Stimulated activated CD8-positive, alpha-beta memory T cell treated with anti-CD3 and anti-CD28 coated beads, Interleukin-7, amount 100 ng/mL, for 24 hours (primary cell): ENCODE measurements around the gene LSM7.
"Not testable (repeated sequence)": the region's sequence is repeated elsewhere in the genome, so short reads cannot be mapped to it uniquely, and the experiment has no call there.

Source experiments
- DNase-seq: peaks from one replicate; pipeline ENCODE4 v3.0.0-alpha.2; 2020; ENCODE audit warnings: low read depth

Gene LSM7

GRCh38 chr19:2300533-2300932, 27.9 kb downstream of the LSM7 start:
- no peak for DNase-seq

DNA sequence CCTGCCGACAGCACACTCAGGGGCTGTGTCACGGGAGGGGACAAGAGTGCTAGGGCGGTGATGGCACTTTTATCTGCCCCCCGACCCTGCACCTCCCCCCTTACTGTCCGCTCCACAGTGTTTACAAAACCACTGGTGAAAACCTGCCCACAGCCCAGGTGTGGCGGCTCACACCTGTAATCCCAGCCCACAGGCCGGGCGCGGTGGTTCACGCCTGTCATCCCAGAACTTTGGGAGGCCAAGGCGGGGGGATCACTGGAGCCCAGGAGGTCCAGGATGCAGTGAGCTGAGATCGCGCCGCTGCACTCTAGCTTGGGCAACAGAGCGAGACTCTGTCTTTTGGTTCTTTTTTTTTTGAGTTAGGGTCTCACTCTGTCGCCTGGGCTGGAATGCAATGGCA, 32.2 kb downstream of the LSM7 start:
- no peak for DNase-seq

DNA sequence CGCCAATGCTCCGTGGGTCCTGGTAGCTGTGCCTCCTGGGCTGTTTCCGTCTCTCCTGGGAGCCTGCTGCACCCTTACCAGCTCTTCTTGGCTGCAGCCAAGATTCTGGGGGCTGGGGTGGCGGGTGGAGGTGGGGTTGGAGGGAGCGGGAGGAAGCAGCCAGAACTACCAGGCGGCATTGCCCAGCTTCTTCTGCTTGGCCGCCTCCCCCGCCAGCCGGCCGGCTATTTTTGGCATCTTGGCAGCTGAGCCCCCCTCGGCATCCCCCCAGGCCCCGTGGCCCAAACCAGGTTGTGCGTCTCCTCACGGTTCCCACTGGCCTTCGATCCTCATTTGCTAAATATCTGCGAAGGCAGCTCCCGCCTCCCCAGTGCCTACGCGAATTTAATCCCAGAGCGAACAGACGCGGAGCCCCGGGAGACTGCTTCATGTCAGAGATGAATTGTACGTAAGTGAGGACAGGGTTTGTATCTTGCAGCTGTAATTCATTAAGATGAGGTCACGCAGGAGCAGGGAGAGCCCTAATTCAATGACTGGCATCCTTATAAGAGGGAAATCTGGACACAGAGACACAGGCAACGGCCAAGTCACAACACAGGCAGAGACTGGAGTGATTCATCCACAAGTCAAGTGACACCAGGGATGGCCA, 33.6 kb downstream of the LSM7 start:
- DNase-seq = no peak

DNA sequence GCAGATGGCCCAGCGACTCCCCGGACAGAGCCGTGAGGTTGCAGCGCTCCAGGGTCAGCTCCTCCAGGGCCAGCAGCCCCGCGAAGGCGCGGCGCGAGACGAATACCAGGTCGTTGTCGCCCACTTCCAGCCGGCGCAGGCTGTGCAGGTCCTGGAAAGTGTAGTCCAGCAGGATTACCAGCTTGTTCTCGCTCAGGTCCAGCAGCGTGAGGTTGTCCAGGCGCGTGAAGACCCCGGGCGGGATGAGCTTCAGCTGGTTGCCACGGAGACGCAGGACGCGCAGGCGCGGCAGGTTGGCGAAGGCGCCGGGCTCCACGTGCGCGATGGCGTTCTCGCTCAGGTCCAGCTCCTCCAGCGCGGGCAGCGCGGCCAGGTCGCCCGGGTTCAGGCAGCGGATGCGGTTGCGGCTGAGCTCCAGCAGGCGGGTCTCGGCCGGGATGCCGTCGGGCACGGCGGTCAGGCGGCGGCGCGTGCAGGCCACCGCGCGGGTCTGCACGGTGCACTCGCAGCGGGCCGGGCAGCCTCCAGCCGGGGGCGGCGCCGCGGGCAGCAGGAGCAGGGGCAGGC, 37.1 kb downstream of the LSM7 start:
- no peak for DNase-seq

DNA sequence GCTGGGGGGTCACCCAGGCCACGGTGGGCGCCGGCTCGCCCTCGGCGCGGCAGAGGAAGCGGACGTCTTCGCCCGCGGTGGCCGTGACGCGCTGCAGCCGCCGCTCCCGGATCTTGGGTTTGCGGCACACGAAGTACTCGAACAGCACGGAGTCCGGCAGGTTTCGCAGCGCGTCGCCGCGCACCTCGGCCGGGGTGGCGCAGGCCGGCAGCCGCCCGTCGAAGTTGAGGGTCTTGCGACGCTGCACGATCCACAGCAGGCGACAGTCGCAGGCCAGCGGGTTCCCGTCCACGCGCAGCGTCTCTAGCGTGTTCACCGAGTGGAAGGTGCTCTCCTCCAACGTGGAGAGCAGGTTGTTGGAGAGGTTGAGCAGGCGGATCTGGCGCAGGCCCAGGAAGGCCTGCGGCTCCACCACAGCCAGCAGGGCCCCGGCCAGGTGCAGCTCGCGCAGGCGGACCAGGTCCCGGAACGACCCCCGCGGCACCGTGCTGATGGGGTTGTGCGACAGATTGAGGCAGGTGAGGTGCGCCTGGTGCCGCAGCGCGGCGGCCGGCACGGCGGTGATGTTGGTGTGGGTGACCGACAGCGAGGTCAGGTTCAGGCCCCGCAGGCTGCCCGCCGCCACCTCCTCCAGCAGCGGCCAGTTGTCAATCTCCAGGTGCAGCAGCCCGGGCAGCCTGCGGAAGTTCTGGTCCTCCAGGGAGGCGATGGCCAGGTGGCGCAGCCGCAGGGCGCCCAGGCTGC, 37.8 kb downstream of the LSM7 start:
- DNase-seq = no peak

DNA sequence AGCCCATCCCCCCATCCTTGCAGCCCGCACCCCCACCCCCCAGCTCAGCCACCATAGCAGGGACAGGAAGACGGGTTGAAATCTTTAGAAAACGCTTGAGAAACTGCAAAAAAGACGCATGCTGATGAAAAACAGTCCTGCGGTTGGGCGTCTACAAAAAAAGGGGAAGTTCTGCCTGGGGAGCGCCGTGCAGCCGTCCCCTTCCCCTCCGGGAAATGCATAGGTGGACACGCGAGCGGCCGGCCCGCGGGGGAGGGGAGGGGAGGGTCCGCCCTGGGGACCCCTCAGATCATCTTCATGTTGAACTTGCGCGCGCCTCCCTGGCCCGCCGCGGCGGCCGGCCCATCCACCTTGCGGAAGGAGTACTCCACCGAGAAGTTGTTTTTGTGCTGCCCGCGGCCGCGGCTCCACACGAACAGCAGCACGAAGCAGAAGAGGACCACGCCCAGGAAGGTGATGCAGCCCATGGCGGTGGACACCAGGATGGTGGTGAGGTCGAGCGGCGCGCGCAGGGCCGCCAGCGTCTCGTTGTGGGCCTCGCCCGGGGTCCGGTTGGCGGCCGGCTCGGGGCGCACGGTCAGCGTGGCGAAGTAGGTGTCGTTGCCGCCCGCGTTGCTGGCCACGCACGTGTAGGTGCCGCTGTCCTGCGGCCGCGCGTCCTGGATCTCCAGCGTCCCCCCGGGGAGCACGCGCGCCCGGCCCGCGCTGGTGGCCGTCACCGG, 38.5 kb downstream of the LSM7 start:
- DNase-seq = no peak

DNA sequence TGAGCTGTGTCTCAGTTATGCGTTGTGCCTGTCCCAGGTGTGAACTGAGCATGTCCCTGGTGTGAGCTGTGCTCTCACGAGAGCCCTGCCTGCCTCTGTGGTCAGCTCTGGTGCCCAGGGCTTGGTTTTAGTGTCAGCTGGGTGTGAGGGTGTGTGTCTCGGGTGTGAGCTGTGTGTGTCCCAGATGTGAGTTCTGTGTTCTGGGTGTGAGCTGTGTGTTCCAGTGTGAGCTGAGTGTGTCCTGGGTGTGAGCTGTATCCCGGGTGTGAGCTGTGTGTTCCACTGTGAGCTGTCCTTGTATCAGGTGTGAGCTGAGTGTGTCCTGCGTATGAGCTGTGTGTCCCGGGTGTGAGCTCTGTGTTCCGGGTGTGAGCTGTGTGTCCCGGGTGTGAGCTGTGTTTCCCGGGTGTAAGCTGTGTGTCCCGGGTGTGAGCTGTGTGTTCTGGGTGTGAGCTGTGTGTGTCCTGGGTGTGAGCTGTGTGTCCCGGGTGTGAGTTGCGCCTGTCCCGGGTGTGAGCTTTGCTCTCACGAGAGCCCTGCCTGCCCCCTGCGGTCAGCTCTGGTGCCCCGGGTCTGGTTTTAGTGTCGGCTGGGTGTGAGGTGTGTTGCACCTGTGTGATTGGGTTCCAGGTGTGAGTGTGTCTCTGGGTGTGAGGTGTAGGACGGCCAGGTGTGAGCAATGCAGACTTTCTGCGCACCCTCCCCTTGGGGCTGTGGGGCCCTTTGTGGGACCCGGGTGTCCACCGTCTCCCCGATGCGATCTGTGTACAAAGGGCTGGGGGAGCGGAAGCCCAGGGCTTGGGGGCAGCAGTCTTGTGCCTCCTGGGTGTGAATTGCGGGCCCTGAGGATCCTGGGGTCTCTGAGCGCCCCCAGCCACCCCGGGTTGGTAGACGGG, 39.3 kb downstream of the LSM7 start:
- no peak for DNase-seq

DNA sequence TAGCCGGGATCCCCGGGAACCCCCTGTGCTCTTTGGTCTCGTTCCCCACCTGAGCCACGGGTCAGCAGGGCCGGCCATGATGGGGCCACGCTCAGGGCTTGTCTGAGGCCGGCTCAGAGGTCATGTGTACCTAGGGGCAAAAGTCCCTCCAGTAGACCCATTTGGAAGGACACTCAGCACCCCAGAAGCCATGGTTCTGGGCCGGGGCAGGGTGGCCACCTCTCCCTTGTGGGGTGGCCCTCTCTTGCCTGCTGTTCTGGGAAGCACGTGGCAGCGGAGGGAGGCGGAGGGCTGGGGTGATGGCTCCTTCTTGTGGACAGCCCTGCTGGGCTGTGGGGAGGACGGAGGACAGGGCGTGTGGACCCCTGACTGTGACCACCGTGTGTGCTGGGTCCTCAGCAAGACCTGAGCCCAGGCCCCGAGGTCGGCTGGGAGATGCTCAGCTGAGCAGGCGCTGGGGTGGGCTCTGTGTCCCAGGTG, 40.0 kb downstream of the LSM7 start:
- DNase-seq = no peak

GRCh38 chr19:2287585-2288337, 40.6 kb downstream of the LSM7 start:
- DNase-seq = no peak

DNA sequence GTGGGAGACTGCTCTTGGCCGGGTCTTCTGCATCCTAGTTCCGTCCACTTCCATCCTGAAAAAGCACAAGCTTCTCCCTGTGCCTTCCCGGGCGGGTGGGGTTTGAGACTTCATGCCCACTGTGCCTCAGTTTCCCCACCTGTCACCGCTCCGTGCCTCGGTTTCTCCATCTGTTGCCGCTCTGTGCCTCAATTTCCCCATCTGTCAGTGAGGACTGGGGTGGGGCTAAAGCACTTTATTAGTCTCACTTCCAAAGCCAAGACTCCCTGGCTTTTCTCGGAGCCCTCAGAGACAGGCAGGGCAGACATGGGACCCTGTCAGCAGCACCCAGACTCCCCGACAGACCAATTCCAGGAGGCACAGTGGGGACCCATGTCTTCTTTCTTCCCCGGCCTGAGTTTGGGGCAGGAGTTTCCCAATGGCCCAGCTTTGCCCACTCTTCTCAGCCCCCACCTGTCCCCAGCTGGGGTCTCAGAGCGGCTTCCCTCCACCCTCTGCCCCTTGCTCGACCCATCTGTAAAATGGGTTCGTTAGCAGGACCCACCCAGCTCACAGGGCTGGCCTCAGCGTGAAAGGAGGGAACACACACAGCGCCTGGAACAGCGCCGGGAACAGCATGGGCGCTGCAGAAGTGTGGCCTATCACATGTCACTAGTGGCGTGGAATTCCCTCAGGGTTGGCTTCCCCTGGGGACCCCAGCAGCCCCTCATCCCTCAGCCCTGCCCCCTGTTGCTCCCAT, 41.8 kb downstream of the LSM7 start:
- DNase-seq = no peak

- DNase-seq = no peak
These were observed 44.4 kb downstream of the LSM7 start for GRCh38 chr19:2283835-2284507.

GRCh38 chr19:2282862-2283237, 45.5 kb downstream of the LSM7 start:
- no peak for DNase-seq

GRCh38 chr19:2282062-2282861, 46.1 kb downstream of the LSM7 start, which contains the start of gene PEAK3:
Gene PEAK3, minus strand, starts transcription at chr19:2282175. Its CDS starts 1,244 bp downstream, at chr19:2280931.
- no peak for DNase-seq

GRCh38 chr19:2281265-2282061, 46.9 kb downstream of the LSM7 start:
- DNase-seq = not testable (repeated sequence)

GRCh38 chr19:2280633-2281264, 47.6 kb downstream of the LSM7 start:
- no peak for DNase-seq

GRCh38 chr19:2278459-2279158, 49.8 kb downstream of the LSM7 start:
- no peak for DNase-seq

- no peak for DNase-seq
These were observed 51.2 kb downstream of the LSM7 start for GRCh38 chr19:2277138-2277537.
